Activated CD8-positive, alpha-beta memory T cell treated with anti-CD3 and anti-CD28 coated beads, Interleukin-2, amount 50 U/mL, for 48 hours (primary cell): ENCODE results near the gene ULBP2.
"Not testable (repeated sequence)": the region's sequence is repeated elsewhere in the genome, so short reads cannot be mapped to it uniquely, and the experiment has no call there.

Experiments
- DNase-seq: peaks from one replicate; pipeline ENCODE4 v3.0.0-alpha.2; 2020

The ULBP2 gene, protein sequence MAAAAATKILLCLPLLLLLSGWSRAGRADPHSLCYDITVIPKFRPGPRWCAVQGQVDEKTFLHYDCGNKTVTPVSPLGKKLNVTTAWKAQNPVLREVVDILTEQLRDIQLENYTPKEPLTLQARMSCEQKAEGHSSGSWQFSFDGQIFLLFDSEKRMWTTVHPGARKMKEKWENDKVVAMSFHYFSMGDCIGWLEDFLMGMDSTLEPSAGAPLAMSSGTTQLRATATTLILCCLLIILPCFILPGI

DNA sequence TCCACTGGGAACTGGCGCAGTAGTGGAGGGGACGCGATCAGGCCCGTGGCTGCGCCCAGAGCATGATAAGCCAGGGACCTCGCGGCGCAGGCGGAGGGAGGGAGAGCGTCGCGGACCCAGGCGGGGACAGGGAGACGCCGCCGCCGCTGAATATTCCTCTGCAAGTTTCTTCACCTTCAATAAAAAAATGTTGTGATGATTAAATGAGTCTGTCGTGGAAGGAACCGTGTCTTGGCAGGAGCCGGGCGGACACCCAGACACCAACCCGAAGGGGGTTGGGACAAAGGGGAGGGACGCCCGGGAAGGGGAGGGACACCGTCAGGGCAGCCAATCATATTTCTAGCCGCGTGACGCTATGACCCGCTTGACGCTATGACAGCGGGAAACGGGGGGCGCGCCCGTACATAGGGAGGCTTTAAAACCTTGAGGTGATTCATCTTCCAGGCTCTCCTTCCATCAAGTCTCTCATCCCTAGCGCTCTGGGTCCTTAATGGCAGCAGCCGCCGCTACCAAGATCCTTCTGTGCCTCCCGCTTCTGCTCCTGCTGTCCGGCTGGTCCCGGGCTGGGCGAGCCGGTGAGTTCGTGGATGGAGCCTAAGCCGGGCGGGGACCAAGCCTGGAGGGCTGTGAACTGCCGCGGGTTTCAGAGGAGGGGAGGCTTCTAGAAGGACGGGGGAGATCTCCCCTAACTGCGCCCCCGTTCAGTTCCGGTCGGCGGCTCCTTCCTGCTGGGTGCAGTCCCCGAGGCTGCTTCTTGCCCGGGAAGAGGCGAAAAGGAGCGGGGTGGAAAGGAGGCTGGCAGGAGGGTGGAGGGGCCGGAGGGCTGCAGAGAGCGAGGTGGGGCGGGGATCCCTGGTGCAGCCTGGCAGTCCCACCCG lies at the start of gene ULBP2:
TSS of gene ULBP2 (plus strand) at position 432 of the 878 bp plus-strand sequence. CDS start at position 491, 59 bp downstream.
- DNase-seq: peak; percentile 89

DNA sequence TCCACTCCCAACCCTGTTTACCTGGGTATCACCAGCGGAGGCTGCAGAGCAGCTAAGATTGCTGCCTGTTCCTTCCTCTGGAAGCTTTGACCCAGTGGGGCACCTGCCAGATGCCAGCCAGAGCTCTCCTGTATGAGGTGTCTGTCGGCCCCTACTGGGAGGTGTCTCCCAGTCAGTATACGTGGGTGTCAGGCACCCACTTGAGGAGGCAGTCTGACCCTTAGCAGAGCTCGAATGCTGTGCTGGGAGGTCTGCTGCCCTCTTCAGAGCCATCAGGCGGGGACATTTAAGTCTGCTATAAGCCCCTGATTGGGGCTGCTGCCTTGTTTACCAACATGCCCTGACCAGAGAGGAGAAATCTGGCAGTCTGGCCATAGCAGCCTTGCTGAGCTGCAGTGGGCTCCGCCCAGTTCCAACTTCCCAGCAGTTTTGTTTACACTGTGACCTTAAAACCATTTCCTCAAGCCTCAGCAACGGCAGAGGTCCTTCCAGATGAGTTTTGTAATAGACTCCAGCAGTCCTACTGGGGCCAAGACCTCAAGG lies 46.7 kb upstream of the ULBP2 start:
- no peak for DNase-seq

DNA sequence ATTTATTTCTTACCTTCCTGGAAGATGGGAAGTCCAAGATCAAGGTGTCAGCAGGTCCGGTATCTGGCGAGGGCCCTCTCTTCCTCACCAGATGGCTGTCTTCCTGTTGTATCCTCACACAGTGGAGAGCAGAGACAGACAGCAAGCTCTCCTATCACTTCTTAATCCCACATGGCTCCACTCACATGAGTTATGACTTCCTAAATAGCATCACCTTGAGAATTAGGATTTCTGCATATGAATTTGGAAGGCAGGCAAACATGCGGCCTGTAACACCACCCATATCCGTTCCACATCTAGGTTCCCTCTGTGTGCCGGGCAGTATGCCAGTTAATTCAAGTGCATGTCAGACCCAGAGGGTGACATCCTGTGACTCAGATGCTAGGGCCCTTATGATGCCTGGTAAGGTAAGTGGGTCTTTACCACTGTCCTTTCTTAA lies 46.0 kb upstream of the ULBP2 start:
- DNase-seq: peak; percentile 50

DNA sequence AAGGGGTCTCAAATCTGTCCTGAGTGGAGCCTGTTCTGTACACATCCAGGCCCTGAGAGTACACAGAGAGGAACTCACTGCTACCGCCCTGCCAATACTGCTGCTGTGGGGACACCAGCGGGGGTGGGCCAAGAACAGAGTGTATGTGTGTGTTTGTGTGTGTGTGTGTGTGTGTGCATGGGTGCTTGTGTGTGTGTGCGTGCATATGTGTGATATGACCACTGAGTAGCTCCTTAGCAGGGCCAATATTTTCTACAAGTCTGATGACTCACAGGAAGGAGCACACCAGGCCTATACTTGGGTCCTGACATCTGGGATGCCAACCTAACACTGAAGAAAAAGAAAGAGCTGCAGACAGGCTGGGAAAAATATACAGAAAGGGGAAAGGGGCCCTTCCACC lies 45.3 kb upstream of the ULBP2 start:
- no peak for DNase-seq

DNA sequence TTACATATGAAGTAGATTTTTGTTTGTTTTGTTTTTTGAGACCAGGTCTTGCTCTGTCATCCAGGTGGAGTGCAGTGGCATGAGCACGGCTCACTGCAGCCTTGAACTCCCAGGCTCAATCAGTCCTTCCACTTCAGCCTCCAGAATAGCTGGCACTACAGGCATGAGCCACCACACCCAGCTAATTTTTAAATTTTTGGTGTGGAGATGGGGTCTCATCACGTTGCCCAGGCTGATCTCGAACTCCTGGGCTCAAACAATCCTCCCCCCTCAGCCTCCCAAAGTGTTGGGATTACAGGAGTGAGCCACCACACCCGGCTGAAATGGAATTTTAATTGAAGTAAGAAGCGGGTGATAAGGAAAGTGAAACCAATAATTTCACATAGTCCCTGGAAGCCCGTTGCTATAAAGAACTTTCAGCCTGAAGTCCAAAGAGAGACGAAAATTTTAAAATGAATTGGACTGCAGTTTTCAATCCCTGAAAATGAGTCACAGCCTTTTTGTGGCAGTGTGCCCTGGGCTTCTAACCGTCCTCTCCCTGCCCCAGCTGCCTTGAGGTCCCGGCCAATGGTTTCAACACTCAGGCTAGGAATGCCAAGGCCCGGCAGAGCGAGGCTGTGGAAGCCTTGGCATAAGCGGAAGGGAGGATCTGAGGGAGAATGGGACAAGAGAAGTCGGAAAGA lies 44.7 kb upstream of the ULBP2 start:
- DNase-seq: no peak

DNA sequence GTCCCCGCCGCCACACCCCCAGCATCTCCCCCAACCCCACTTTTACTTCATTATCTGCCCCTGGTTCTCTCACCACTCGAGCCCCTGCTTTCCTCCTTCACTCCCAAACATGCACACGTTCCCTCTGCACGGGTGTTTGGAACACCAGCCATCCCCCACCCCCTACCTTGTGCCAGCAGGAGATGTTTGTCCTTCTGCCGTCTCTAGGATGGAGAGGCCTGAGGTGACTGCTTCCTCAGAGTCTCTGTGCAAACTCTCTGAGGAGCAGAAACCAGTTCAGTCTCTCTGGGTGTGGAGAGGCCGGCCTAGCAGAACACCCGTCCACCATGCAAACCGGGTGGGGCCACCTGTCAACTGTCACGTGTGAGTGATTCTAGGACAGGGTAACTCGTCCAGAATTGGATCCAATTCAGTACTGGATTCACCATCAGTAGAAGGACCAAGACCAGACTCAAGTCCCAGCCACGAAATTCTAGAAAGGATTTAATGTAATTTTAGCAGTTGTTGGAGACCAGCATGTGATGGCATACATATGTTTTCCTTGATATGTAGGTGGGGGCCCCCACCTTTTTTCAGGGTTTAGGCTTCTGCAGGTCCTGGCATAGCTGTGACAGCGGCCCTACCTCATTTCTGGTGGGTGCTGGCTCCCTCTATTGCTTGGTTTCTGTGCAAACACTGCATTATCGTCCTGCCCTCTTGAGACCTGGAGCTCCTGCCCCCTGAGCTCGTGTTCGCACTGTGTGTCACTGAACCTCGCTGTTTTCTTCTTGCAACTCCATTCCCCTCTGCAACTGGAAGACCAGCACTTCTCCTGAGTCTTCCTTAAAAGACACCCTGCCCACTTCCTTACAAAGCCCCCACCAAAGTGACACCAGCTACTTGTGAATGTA lies 43.7 kb upstream of the ULBP2 start, which contains the start of gene RAET1E:
TSS of gene RAET1E (minus strand) at position 259 of the 890 bp plus-strand sequence. CDS start 7,212 bp downstream, outside the sequence.
- peak; percentile 37 for DNase-seq

DNA sequence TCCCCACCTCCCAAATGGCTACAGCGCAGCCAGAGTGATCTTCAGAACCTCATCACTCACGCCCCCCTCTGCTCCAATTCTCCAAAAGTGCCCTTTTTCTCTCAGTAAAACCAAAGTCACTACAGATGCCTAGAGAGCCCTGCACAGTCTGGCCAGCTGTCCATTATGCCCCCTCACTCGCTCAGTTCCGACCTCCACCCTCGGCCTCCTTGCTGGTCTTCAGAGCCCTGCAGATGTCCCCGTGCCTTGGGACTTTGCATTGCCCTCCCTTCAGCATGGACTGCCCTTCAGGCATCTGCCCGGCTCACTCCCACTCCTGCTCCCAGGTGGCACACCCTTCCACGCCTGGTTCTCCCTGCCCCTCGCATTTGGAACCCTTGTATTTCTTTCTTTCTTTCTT lies 42.8 kb upstream of the ULBP2 start:
- no peak for DNase-seq

DNA sequence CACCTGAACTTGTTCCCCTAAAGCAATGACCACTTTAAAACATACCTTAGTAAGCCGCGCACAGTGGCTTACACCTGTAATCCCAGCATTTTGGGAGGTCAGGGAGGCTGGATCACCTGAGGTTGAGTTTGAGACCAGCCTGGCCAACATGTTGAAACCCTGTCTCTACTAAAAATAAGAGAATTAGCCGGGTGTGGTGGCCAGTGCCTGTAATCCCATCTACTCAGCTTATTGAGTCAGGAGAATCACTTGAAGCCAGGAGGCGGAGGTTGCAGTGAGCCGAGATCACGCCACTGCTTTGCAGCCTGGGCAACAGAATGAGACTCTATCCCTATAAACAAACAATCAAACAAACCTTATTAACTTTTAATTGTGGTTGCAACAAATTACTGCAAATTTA lies 42.3 kb upstream of the ULBP2 start:
- no peak for DNase-seq

DNA sequence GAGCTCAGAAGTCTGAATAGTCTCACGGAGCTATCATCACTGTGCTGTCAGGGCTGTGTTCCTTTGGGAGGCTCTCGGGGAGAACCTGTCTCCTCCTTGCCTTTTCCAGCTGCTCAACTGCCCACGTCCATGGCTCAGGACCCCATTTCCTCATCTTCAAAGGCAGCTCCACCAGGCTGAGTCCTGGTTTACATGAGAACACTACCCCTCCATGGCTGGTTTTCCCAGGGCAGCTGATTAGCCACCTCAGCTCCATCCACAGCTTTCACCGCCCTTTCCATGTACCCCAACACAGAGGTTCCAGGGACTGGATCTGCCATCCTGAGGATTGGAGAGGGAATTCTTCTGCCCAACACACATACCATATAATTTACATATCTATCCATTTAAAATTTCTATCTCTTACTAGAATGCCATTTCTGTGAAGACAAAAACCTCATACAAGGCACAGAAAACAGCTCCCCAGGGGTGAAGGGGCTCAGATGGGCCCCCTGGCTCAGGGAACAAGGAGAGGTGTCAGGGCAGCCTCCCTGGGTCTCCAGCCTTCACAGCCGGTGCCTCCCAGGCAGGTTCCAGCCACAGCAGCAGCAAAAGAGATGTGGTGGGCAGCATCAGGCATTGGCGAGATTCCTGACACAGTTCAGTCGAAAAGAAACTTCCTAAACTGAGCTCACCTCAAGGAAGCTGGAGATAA lies 41.7 kb upstream of the ULBP2 start:
- no peak for DNase-seq

DNA sequence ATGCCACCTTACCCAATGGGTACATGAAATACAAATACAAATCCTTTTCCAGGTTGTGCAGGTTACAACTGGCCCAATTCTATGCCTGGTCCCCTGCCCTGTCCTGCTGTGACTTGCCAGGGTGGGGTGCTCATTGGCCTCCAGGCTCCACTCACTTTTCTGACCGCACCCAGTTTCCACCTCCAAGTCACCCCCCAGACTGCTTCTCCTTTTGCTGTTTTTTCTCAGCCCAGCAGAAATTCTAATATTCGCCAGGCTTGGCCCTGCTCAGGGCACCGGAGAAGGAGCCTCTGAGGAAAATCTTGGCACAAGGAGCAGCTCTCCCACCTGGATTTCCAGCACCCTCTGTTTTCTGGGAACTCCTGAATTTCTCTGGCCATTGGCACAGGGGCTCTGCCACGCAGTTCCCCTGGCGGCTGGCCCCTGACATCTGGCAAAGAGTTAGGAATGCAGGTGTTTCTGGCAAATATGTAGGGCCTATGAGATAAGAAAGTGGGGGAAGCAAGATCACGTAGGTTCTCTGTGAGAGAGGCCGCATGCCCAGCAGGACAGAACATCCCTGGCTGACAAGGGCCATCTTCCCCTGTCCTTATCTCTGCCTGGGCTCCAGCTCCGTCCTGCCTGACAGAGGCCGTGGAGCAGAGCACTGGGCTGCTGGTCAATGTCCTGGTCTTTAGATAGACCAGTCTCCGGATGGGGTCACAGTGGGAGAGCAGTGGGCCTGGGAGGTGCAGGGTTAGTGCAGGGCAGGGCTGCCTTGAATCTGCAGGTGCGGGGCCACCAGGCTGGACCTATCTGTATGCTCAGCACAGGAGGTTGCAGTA lies 41.0 kb upstream of the ULBP2 start:
- peak; percentile 36 for DNase-seq

DNA sequence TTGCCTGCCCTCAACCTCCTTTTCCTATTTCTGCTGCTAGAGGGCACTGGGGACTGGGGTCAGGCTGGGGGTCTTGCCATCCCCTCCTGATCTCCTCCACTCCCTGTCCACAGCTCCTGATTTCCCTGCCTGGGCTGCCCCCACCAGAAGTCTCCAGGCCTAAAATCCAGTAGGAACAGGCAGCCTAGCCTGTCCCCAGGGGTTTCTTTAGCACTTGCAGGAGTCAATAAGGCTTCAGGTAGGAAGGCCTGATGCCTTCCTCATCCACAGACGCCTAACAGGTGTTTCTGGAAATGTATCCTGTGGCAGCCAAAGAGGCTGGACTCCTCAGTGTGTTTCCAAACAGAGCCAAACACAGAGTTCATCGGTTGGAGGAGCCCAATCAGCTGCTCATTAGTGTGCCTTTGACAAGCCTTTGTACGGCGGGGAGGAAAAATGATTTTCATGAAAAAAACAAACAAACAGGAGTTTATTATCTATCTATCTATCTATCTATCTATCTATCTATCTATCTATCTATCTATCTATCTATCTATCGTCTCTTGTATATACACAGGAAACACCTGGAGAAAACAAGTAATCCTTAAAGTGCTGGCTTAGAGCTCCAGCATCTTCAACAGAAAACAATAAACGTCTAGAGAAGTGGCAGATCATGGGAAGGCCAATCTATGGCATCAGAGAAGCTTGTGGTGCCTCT lies 40.2 kb upstream of the ULBP2 start:
- DNase-seq: no peak

DNA sequence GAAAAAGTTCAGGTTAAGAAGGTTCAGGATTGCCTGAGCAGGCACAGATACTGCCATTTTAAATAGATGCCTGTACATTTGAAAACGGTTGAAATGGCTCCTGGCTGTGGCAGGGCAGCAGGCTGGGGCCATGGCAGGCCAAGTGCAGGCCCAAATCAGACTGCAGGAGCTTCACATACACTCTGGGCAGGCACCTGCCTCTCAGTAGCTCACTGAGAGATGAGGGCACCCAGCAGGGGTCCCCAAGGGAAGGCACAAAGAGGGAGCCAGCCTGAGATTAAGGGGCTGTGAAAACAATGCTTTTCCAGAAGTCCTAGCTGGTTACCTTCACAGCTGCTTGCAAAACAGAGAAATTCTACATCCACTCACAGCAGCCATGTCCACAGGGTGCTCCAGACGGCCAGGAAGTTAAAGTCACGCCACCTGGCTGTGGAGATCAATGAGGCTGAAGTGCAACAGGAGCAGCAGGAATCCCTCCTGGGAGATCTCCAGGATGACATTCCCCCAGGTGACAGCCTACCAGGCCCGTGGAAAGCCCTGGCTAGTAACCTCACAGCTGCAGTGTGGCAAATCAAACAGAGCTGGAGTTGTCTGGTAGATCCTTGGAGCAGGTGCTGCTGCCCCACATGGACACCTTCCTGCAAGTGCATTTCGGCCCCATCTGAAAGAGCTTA lies 37.7 kb upstream of the ULBP2 start:
- no peak for DNase-seq

DNA sequence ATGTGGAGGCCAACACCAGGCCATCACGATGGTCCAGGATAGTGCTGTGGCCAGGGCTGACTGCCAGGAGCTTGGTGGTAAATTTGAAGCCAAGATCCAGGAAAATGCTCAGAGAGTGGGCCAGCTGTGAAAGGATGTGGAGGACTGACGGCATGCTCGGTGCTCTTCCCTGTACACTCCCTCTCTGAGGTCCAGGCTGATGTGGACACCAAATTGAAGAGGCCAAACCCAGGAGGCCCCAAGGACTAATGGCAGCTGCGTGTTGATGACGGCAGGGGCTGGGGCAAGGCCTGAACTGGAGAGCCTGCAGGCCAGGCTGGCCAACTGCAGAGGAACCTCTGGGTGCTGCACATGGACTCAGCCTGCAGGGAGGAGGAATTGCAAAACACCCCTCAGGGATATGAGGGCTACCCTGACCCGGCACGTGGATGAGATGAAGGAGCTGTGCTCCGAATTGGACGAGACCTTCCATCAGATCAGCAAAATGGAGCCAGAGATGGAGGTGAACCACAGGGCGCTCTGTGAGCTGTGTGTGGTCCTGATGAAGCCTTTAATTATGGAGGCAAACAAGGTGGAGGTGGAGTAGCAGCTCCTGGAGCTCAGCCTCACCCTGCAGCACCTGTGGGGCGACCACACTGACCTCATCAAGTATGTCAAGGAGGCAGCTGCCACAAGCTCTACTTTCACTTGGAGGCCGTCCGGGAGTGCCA lies 37.0 kb upstream of the ULBP2 start:
- no peak for DNase-seq

DNA sequence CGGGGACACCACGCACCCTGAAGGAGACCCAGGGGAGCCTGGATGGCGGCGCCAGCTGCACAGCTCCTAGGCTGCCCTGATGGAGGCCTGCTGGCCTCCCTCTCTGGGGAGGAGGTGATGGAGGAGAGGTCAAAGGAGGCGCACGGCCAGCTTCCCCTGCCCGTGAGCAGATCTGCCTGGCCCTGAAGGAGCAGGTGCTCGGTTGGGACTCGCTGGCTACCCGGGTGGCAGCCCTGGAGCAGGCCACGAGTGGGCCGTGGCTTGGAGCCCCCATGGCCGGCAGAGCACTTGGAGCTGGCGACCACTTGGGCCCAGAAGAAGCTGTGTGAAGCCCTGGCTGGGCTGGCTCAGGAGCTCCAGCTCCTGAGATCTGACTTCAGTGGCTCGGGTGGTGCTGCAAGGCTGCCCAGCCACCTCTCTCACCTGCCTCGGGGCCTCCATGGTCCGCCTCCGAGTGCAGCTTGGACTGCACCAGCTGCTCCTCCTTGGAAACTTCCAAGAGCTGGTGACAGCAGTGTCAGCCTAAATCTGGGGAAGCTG lies 36.4 kb upstream of the ULBP2 start:
- DNase-seq: no peak

DNA sequence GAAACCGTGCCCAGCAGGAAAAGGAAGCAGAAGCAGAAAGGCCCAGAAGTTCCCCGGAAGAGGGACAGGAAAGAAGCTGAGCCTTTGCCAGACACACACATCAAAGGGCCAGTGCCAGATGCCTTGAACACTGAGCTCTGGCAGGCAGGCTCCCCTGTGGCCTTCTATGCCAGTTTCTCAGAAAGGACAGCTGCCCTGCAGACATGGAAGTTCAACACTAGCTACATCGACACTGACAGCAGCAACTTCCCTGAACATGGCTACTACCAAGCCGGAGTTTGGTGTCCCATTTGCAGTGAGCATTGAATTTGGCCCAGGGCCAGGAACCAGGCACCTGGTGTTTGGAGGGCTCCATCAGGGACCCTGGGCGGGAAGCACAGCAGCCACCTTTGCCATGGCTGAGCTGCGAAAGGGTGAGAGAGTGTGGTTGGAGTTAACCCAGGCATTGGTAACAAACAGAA lies 35.9 kb upstream of the ULBP2 start:
- no peak for DNase-seq

DNA sequence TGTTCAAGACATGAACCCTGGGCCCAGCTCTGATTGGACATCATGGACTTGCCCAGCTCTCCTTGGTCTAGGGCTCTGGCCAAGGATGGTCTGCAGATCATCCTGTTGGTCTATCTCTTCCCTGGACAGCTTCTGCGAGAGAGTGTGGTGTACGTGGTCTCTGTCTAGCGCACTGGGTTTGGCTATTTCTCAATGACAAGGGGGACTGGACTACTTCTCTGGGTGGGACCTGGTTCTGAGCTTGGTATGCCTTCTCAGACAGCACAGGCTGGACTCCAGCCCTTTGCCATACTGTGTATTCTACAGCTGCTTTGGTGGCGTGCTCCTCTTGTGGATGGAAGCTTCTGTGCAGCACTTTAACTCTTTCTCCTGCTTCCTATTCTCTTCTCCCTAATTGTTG lies 35.4 kb upstream of the ULBP2 start:
- no peak for DNase-seq

DNA sequence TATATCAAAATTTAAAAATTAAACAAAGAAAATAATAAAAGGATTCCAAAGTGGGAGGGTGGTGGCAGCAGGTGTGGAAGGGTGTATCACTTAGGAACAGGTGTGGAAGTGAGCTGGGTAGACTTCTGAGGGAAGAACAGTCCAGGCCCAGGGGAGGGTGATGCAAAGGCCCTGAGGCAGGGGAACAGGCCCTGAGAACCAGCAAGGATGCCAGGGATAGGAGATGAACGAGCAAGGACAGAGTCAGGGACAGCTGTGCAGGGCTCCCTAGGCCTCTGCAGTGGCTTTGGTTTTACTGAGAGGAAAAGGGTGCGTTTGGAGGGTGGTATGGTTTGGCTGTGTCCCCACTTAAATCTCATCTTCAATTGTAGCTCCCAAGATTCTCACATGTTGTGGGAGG lies 34.5 kb upstream of the ULBP2 start:
- no peak for DNase-seq

DNA sequence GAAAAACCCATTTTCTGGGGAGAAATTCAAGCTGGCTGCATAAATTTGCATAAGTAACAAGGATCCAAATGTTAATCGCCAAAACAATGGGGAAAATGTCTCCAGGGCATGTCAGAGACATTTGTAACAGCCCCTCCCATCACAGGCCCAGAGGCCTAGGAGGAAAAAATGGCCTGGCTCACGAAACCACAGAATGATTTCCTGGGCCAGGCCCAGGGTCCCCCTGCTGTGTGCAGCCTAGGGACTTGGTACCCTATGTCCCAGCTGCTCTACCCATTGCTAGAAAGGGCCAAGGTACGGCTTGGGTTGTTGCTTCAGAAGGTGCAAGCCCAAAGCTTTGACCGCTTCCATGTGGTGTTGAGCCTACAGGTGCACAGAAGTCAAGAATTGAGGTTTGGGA lies 33.3 kb upstream of the ULBP2 start:
- DNase-seq: not testable (repeated sequence)
